SK-N-SH treated with all-trans-retinoic acid at 6 μM for 48 hours (cell line): ENCODE data around the gene FARP1.

ENCODE experiments used
- ARNTL ChIP-seq: fragments of 450-650 bp; formaldehyde crosslinking; IDR thresholded peaks from 2 replicates; pipeline ENCODE4 v1.5.0; 2020; ENCODE audit warnings: low read depth, mild to moderate bottlenecking, moderate library complexity, borderline replicate concordance
- CREB5 ChIP-seq: fragments of 250-450 bp; sonication (Bioruptor Pico); IDR thresholded peaks from 2 replicates; pipeline ENCODE4 v1.5.1; 2020; ENCODE audit warnings: low read depth, mild to moderate bottlenecking, moderate library complexity
- CSDC2 ChIP-seq: fragments of 250-450 bp; sonication (Bioruptor Pico); IDR thresholded peaks from 2 replicates; pipeline ENCODE4 v1.5.0; 2020; ENCODE audit warnings: mild to moderate bottlenecking, moderate library complexity
- GLIS3 ChIP-seq: fragments of 250-450 bp; sonication (Bioruptor Pico); IDR thresholded peaks from 2 replicates; pipeline ENCODE4 v1.5.0; 2020; ENCODE audit warnings: mild to moderate bottlenecking, moderate library complexity
- ISL1 ChIP-seq: fragments of 250-450 bp; sonication (Bioruptor Pico); IDR thresholded peaks from 2 replicates; pipeline ENCODE4 v2.1.2; 2022; ENCODE audit warnings: mild to moderate bottlenecking, moderate library complexity
- OSR1 ChIP-seq: fragments of 250-450 bp; sonication (Bioruptor Pico); IDR thresholded peaks from 2 replicates; pipeline ENCODE4 v1.8.0; 2022; ENCODE audit warnings: moderate library complexity, mild to moderate bottlenecking, inconsistent platforms
- PATZ1 ChIP-seq: fragments of 250-450 bp; sonication (Bioruptor Pico); IDR thresholded peaks from 2 replicates; pipeline ENCODE4 v1.8.0; 2020; ENCODE audit warnings: mild to moderate bottlenecking, moderate library complexity, borderline replicate concordance
- PPARA ChIP-seq: fragments of 250-450 bp; sonication (Bioruptor Pico); IDR thresholded peaks from 2 replicates; pipeline ENCODE4 v1.5.0; 2020; ENCODE audit warnings: mild to moderate bottlenecking, borderline replicate concordance
- RARB ChIP-seq: fragments of 250-450 bp; sonication (Bioruptor Pico); IDR thresholded peaks from 2 replicates; pipeline ENCODE4 v1.8.0; 2021; ENCODE audit warnings: mild to moderate bottlenecking, moderate library complexity
- TCF4 ChIP-seq: fragments of 250-450 bp; sonication (Bioruptor Pico); IDR thresholded peaks from 2 replicates; pipeline ENCODE4 v1.8.0; 2021; ENCODE audit warnings: mild to moderate bottlenecking, moderate library complexity, borderline replicate concordance
- ZFP30 ChIP-seq: fragments of 450-650 bp; formaldehyde crosslinking; IDR thresholded peaks from 2 replicates; pipeline ENCODE4 v1.5.0; 2022; ENCODE audit warnings: mild to moderate bottlenecking, moderate library complexity
- ZNF565 ChIP-seq: fragments of 450-650 bp; formaldehyde crosslinking; conservative IDR thresholded peaks from 2 replicates; pipeline ENCODE4 v1.5.0; 2020; ENCODE audit warnings: low read depth, mild to moderate bottlenecking, moderate library complexity
- ZNF70 ChIP-seq: fragments of 450-650 bp; formaldehyde crosslinking; IDR thresholded peaks from 2 replicates; pipeline ENCODE4 v1.5.0; 2020; ENCODE audit warnings: mild to moderate bottlenecking, moderate library complexity
- ZNF8 ChIP-seq: fragments of 450-650 bp; formaldehyde crosslinking; IDR thresholded peaks from 2 replicates; pipeline ENCODE4 v1.5.0; 2020; ENCODE audit warnings: mild to moderate bottlenecking, moderate library complexity

GRCh38 chr13:98232456-98232855 lies 89.6 kb downstream of the FARP1 start:
- no peak for TF ChIP-seq PATZ1
- no peak for TF ChIP-seq OSR1 (CRISPR knock-in tag)
- TF ChIP-seq ZNF565 (CRISPR knock-in tag): no peak
- TF ChIP-seq RARB (CRISPR knock-in tag): no peak
- TF ChIP-seq GLIS3 (CRISPR knock-in tag): no peak
- no peak for TF ChIP-seq ZNF70
- TF ChIP-seq CREB5 (CRISPR knock-in tag): no peak
- no peak for TF ChIP-seq ZFP30
- no peak for TF ChIP-seq ISL1 (CRISPR knock-in tag)
- TF ChIP-seq CSDC2: no peak
- no peak for TF ChIP-seq ZNF8 (CRISPR knock-in tag)
- TF ChIP-seq PPARA (CRISPR knock-in tag): no peak
- no peak for TF ChIP-seq ARNTL
- TF ChIP-seq TCF4 (CRISPR knock-in tag): no peak
